Right lobe of liver (tissue), 6 donors: ENCODE data around the gene RDH8. TPM values are rescaled to one million over a fixed set of nuclear protein-coding genes. Genes with fewer than 3 reads are reported as not detected.

Experiments
- ATAC-seq, 4 donors: fragments of 200-7000 bp; cut with Tn5 transposase; one replicate each; pipeline ENCODE4 v1.9.1; 2020; ENCODE audit warnings: mild to moderate bottlenecking in 4 of 4, moderate library complexity in 4 of 4
- DNase-seq, 3 donors: peaks; one replicate each; pipeline ENCODE4 v3.0.0-alpha.2; 2020
- H3K27ac ChIP-seq, 3 donors: fragments of 200-600 bp; one replicate each; pipeline ENCODE4 v1.8.0; 2022
- H3K27me3 ChIP-seq, 2 donors: fragments of 200-600 bp; one replicate each; pipeline ENCODE4 v1.8.0; 2022
- H3K36me3 ChIP-seq, 4 donors: fragments of 200-600 bp; sonication (generic) in 1 of 4; one replicate each; pipeline versions ENCODE4 v1.5.1 to v1.8.0; 2017 to 2022; ENCODE audit warnings: control low read depth in 1 of 4
- H3K4me1 ChIP-seq, 4 donors: fragments of 200-600 bp; sonication (generic) in 1 of 4; one replicate each; pipeline versions ENCODE4 v1.5.1 to v1.8.0; 2017 to 2022; ENCODE audit warnings: control low read depth in 1 of 4
- H3K4me3 ChIP-seq, 3 donors: fragments of 200-600 bp; one replicate each; pipeline ENCODE4 v1.8.0; 2022
- H3K9me3 ChIP-seq, 4 donors: fragments of 200-600 bp; sonication (generic) in 1 of 4; one replicate each; pipeline versions ENCODE4 v1.5.1 to v1.8.0; 2017 to 2022; ENCODE audit warnings: control low read depth in 1 of 4
- CTCF ChIP-seq, 4 donors: fragments of 200-600 bp in 3 of 4; fragments of 450-650 bp in 1 of 4; IDR thresholded peaks; one replicate each; pipeline versions ENCODE4 v1.5.1 to v1.8.0; 2016 to 2022; ENCODE audit warnings: antibody characterized with exemption in 4 of 4, mild to moderate bottlenecking in 2 of 4
- POLR2A ChIP-seq: fragments of 450-650 bp; IDR thresholded peaks from one replicate; pipeline ENCODE4 v1.6.1; 2017; ENCODE audit warnings: antibody characterized with exemption, mild to moderate bottlenecking
- WGBS: methylation state at CpG from one replicate; pipeline ENCODE4 v1.1.6; 2018; ENCODE audit warnings: low coverage, low lambda C conversion rate; ENCODE audit not compliant: insufficient coverage; ENCODE audit errors: missing lambda C conversion rate; 5-methylcytosine and 5-hydroxymethylcytosine counted together
- intact Hi-C, 2 donors: fragments of 100-400 bp; cut with DNase I; formaldehyde crosslinking; loops; one replicate each; pipeline versions ENCODE4 v1.11.2 to v1.14.1; 2022
- long read RNA-seq: library from polyadenylated mRNA; unstranded; transcript quantifications from one replicate; pipeline ENCODE4 v2.0.0, GENCODE V29; 2019
- total RNA-seq, 6 experiments: library from RNA; depleted of rRNA in 2 of 6; stranded (reverse); fragments of >200 nt in 2 of 6; fragmentation: NEBNext Ultra II Directional in 3 of 6; extraction: Animal tissue kit (Norgen Biotek cat#: 25700) in 3 of 6; gene quantifications; one replicate each; pipeline versions ENCODE4 v1.1.0 to v1.2.4, GENCODE V29; 2016 to 2023
- donor health status: DM: no; HTN: yes; CAD: no.
- donor health status: DM: no; HTN: no; CAD: no.
- donor health status: DM: no; HTN: no; CAD: no.
- donor health status: DM: no; HTN: yes; CAD: no.
- donor health status: DM: no; HTN: yes; CAD: no.

Gene RDH8
- total RNA-seq: not detected
- long read RNA-seq: 0 reads

DNA sequence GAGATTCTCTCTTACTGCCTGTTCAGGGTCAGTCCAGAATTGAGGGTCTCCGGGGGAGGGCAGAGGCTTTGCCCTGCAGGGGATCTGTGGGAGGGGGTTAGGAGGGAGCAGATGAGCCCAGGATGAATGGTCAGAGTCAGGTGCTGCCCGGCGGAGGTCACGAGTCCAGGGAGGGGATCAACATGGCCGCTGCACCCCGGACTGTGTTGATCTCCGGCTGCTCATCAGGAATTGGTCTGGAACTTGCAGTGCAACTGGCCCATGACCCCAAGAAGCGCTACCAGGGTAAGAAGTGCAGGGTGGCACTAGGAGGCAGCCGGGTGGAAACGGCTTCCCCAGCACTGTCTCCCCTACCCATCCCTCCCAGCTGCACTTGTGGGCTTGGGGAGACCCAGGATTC, at the start of gene RDH8:
RDH8 (plus strand) TSS at position 168 of the 400 bp plus-strand sequence; CDS start at position 183, 15 bp downstream.
- WGBS: 30% methylated on average over 1 of the region's 10 CpGs
- Histone ChIP-seq H3K4me3 (no peak within 1 kb of the TSS), H3K9me3 (no peaks in the 10 kb centered on the region), H3K36me3 (no peaks in the 10 kb centered on the region), H3K27me3 (no peaks in the 10 kb centered on the region), H3K4me1 (no peaks in the 10 kb centered on the region), H3K27ac (no peak within 1 kb of the TSS)
- DNase-seq: no peak
- TF ChIP-seq POLR2A (no peak), CTCF (IDR thresholded peaks at IDR 0.05) (no peak)
- intact Hi-C loops: no loop called here
- no peak for ATAC-seq

- TF ChIP-seq CTCF (IDR thresholded peaks at IDR 0.05) (no peak), POLR2A (no peak)
- no peaks in the 10 kb centered on the region for H3K9me3 ChIP-seq
- intact Hi-C loops: no loop called here
- no peak overlapping the region for H3K27ac ChIP-seq
- H3K4me1 ChIP-seq: no peaks in the 10 kb centered on the region
- WGBS: 75% methylated on average over 8 of the region's 14 CpGs
- no peak for DNase-seq
- H3K27me3 ChIP-seq: no peaks in the 10 kb centered on the region
- no peak for ATAC-seq
- H3K4me3 ChIP-seq: no peak overlapping the region
- no peaks in the 10 kb centered on the region for H3K36me3 ChIP-seq
Observed at GRCh38 chr19:9966024-9966423, 47.3 kb upstream of the RDH8 start.

- Histone ChIP-seq H3K27me3 (no peaks in the 10 kb centered on the region), H3K4me1 (no peaks in the 10 kb centered on the region), H3K4me3 (no peak overlapping the region), H3K9me3 (no peaks in the 10 kb centered on the region), H3K27ac (no peak overlapping the region), H3K36me3 (no peaks in the 10 kb centered on the region)
- whole genome bisulfite sequencing: 46% methylated on average over 12 of the region's 29 CpGs
- no peak for ATAC-seq
- TF ChIP-seq POLR2A: no peak
- no peak for TF ChIP-seq CTCF (IDR thresholded peaks at IDR 0.05)
- DNase-seq: no peak
- intact Hi-C loops: no loop called here
Observed at GRCh38 chr19:9966448-9966847, 46.8 kb upstream of the RDH8 start.

GRCh38 chr19:9967326-9967725, 46.0 kb upstream of the RDH8 start:
- Histone ChIP-seq H3K4me3 (no peak overlapping the region), H3K27ac (no peak overlapping the region), H3K4me1 (no peaks in the 10 kb centered on the region), H3K9me3 (no peaks in the 10 kb centered on the region), H3K36me3 (no peaks in the 10 kb centered on the region), H3K27me3 (no peaks in the 10 kb centered on the region)
- TF ChIP-seq POLR2A (no peak), CTCF (IDR thresholded peaks at IDR 0.05) (no peak)
- ATAC-seq: no peak
- intact Hi-C loops: no loop called here
- DNase-seq: no peak
- 56% methylated on average over 3 of the region's 4 CpGs for WGBS
